Endometrial microvascular endothelial cells (primary cell): Measurements from ENCODE around the gene PDGFC. TPM values are rescaled to one million over a fixed set of nuclear protein-coding genes. Genes with fewer than 3 reads are reported as not detected.

ENCODE experiments used
- in situ Hi-C: cut with HindIII; loops from 2 replicates; pipeline ENCODE4 v1.10.0; 2017; ENCODE audit warnings: low sequenced_read_pairs, low pct_unique_long_range_greater_than_20kb; ENCODE audit errors: inconsistent ontology term
- total RNA-seq: library from RNA; depleted of rRNA; stranded (reverse); fragments of >200 nt; gene quantifications from one replicate; pipeline ENCODE4 v1.2.3, GENCODE V29; 2015; ENCODE audit errors: inconsistent ontology term

The PDGFC gene
- total RNA-seq, 1 donor from 2014 or later, result 23.4 TPM

GRCh38 chr4:156956826-156957368, 14.7 kb downstream of the PDGFC start:
- in situ Hi-C loops, result no loop called here

- in situ Hi-C loops, result no loop called here
Observed at GRCh38 chr4:156956359-156956758, 15.2 kb downstream of the PDGFC start.

- in situ Hi-C loops, result no loop called here
Observed at GRCh38 chr4:156954587-156954986, 17.0 kb downstream of the PDGFC start.

GRCh38 chr4:156953951-156954350, 17.6 kb downstream of the PDGFC start:
- in situ Hi-C loops, result no loop called here

- in situ Hi-C loops, result no loop called here
Observed at GRCh38 chr4:156953001-156953400, 18.6 kb downstream of the PDGFC start.

GRCh38 chr4:156952078-156952759, 19.4 kb downstream of the PDGFC start:
- in situ Hi-C loops, result no loop called here

- in situ Hi-C loops, result no loop called here
Observed at GRCh38 chr4:156950948-156951347, 20.7 kb downstream of the PDGFC start.

- in situ Hi-C loops, result no loop called here
Observed at GRCh38 chr4:156950090-156950489, 21.5 kb downstream of the PDGFC start.

GRCh38 chr4:156949373-156949814, 22.2 kb downstream of the PDGFC start:
- in situ Hi-C loops, result no loop called here

- in situ Hi-C loops, result no loop called here
Observed at GRCh38 chr4:156948738-156949137, 22.9 kb downstream of the PDGFC start.

GRCh38 chr4:156948133-156948532, 23.5 kb downstream of the PDGFC start:
- in situ Hi-C loops, result no loop called here

- in situ Hi-C loops, result no loop called here
Observed at GRCh38 chr4:156946516-156947424, 24.8 kb downstream of the PDGFC start.

GRCh38 chr4:156945532-156945931, 26.1 kb downstream of the PDGFC start:
- in situ Hi-C loops, result no loop called here

- in situ Hi-C loops, result no loop called here
Observed at GRCh38 chr4:156942991-156943390, 28.6 kb downstream of the PDGFC start.

- in situ Hi-C loops, result no loop called here
Observed at GRCh38 chr4:156941940-156942548, 29.6 kb downstream of the PDGFC start.

GRCh38 chr4:156939801-156940200, 31.8 kb downstream of the PDGFC start:
- in situ Hi-C loops, result no loop called here

GRCh38 chr4:156939139-156939538, 32.5 kb downstream of the PDGFC start:
- in situ Hi-C loops, result no loop called here

- in situ Hi-C loops, result no loop called here
Observed at GRCh38 chr4:156934259-156934635, 37.4 kb downstream of the PDGFC start.

- in situ Hi-C loops, result no loop called here
Observed at GRCh38 chr4:156933633-156934258, 37.9 kb downstream of the PDGFC start.
